SU-DHL-6 (cell line): ENCODE data around the gene FUT8.
"Not testable (repeated sequence)": the region's sequence is repeated elsewhere in the genome, so short reads cannot be mapped to it uniquely, and the experiment has no call there.

Experiments
- H2AFZ ChIP-seq: fragments of 200-600 bp; sonication (generic); 2 replicates; pipeline ENCODE4 v1.6.1; 2014; ENCODE audit warnings: low read depth, mild to moderate bottlenecking, moderate library complexity, mixed read lengths, antibody characterized with exemption, low read length; ENCODE audit not compliant: severe bottlenecking
- H3F3A ChIP-seq: fragments of 200-600 bp; shearing (Covaris generic); 2 replicates; pipeline ENCODE4 v1.6.0; 2016; ENCODE audit warnings: antibody characterized with exemption, mild to moderate bottlenecking; ENCODE audit not compliant: insufficient read depth
- H3K27ac ChIP-seq: fragments of 200-600 bp; sonication (generic); 2 replicates; pipeline ENCODE4 v1.5.1; 2016; ENCODE audit warnings: low read depth, mild to moderate bottlenecking, low read length, moderate library complexity, mixed read lengths
- H3K27me3 ChIP-seq: fragments of 200-600 bp; sonication (generic), shearing (Covaris generic); 2 replicates; pipeline ENCODE4 v1.6.0; 2014; ENCODE audit warnings: mild to moderate bottlenecking, low read length
- H3K36me3 ChIP-seq: fragments of 200-600 bp; sonication (generic); 2 replicates; pipeline ENCODE4 v1.6.1; 2014; ENCODE audit warnings: mild to moderate bottlenecking, low read length, mixed read lengths
- H3K4me2 ChIP-seq: fragments of 300-600, 200-600 bp; shearing (Covaris generic), sonication (generic); 2 replicates; pipeline ENCODE4 v1.6.0; 2014; ENCODE audit warnings: low read length, low read depth, mild to moderate bottlenecking; ENCODE audit not compliant: poor library complexity, severe bottlenecking
- H3K4me3 ChIP-seq: fragments of 200-600 bp; sonication (generic); 2 replicates; pipeline ENCODE4 v1.5.1; 2014; ENCODE audit warnings: antibody characterized with exemption, low read length, mild to moderate bottlenecking, mixed read lengths; ENCODE audit not compliant: insufficient read depth, poor library complexity, severe bottlenecking
- H3K79me2 ChIP-seq: fragments of 200-600 bp; sonication (generic); 2 replicates; pipeline ENCODE4 v1.6.1; 2014; ENCODE audit warnings: mild to moderate bottlenecking, low read length, moderate library complexity; ENCODE audit not compliant: insufficient read depth
- H3K9ac ChIP-seq: fragments of 200-600 bp; sonication (generic); 2 replicates; pipeline ENCODE4 v1.7.0; 2014; ENCODE audit warnings: mild to moderate bottlenecking, low read length
- H3K9me2 ChIP-seq: fragments of 200-600 bp; sonication (generic); replicated peaks from 2 replicates; pipeline ENCODE4 v1.6.1; 2014; ENCODE audit warnings: low read length; ENCODE audit not compliant: insufficient read depth
- H3K9me3 ChIP-seq: fragments of 200-600 bp; sonication (generic); 2 replicates; pipeline ENCODE4 v1.6.1; 2014; ENCODE audit warnings: low read length, mixed read lengths; ENCODE audit not compliant: insufficient read depth
- H4K20me1 ChIP-seq: fragments of 200-600 bp; sonication (generic); 2 replicates; pipeline ENCODE4 v1.6.1; 2014; ENCODE audit warnings: low read depth, mild to moderate bottlenecking, antibody characterized with exemption, low read length, moderate library complexity, mixed read lengths
- EZH2phosphoT487 ChIP-seq: fragments of 200-600 bp; sonication (generic), shearing (Covaris generic); conservative IDR thresholded peaks from 2 replicates; pipeline ENCODE4 v1.6.1; 2018; ENCODE audit warnings: mild to moderate bottlenecking, antibody characterized with exemption, low read length, moderate library complexity, mixed read lengths
- TF ChIP-seq, protein P1 (sequence below): fragments of 200-600 bp; sonication (generic); IDR thresholded peaks from one replicate; pipeline ENCODE4 v1.5.1; 2017; ENCODE audit warnings: antibody characterized with exemption, mild to moderate bottlenecking, low read length, moderate library complexity; ENCODE audit not compliant: insufficient read depth, poor library complexity, severe bottlenecking

Gene FUT8

DNA sequence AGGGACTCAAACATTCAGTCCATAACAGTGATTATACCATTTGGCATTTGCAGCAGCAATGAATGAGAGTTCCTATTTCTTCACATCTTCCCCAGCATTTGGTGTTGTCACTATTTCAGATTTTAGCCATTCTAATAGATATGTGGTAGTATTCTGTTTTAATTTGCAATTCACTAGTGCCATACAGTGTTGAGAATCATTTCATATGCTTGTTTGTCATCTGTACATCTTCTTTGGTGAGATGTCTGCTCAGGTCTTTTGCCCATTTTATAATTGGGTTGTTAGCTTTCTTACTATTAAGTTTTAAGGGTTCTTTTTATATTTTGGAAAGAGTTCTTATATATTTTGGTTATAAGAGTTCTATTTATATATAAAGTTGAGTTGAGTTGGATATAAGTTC, 276.5 kb downstream of the FUT8 start:
- Histone ChIP-seq H2AFZ (no peak overlapping the region), H3K79me2 (no peaks in the 10 kb centered on the region), H3K9me2 (no peaks in the 10 kb centered on the region), H4K20me1 (no peaks in the 10 kb centered on the region), H3K4me2 (no peak overlapping the region), H3K4me3 (no peak overlapping the region), H3K9me3 (no peaks in the 10 kb centered on the region), H3K27me3 (no peaks in the 10 kb centered on the region), H3K9ac (no peak overlapping the region), H3K27ac (no peak overlapping the region), H3K36me3 (peaks cover 6% of the 10 kb centered on the region; the same call in 1 of the 2 replicates), H3F3A (peaks cover 6% of the 10 kb centered on the region; the same call in 1 of the 2 replicates)
- TF ChIP-seq, protein P1, sequence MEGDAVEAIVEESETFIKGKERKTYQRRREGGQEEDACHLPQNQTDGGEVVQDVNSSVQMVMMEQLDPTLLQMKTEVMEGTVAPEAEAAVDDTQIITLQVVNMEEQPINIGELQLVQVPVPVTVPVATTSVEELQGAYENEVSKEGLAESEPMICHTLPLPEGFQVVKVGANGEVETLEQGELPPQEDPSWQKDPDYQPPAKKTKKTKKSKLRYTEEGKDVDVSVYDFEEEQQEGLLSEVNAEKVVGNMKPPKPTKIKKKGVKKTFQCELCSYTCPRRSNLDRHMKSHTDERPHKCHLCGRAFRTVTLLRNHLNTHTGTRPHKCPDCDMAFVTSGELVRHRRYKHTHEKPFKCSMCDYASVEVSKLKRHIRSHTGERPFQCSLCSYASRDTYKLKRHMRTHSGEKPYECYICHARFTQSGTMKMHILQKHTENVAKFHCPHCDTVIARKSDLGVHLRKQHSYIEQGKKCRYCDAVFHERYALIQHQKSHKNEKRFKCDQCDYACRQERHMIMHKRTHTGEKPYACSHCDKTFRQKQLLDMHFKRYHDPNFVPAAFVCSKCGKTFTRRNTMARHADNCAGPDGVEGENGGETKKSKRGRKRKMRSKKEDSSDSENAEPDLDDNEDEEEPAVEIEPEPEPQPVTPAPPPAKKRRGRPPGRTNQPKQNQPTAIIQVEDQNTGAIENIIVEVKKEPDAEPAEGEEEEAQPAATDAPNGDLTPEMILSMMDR = no peak
- no peak for TF ChIP-seq EZH2phosphoT487

DNA sequence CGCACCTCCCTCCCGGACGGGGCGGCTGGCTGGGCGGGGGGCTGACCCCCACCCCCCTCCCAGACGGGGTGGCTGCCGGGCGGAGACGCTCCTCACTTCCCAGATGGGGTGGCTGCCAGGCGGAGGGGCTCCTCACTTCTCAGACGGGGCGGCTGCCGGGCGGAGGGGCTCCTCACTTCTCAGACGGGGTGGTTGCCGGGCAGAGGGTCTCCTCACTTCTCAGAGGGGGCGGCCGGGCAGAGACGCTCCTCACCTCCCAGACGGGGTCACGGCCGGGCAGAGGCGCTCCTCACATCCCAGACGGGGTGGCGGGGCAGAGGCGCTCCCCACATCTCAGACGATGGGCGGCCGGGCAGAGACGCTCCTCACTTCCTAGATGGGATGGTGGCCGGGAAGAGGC, 280.0 kb downstream of the FUT8 start:
- not testable (repeated sequence) for H3K4me2 ChIP-seq, H3K4me3 ChIP-seq, H3F3A ChIP-seq, H3K9me3 ChIP-seq, H3K27ac ChIP-seq, H2AFZ ChIP-seq, H3K9me2 ChIP-seq, H3K27me3 ChIP-seq, H3K36me3 ChIP-seq, H3K79me2 ChIP-seq, H3K9ac ChIP-seq, H4K20me1 ChIP-seq

DNA sequence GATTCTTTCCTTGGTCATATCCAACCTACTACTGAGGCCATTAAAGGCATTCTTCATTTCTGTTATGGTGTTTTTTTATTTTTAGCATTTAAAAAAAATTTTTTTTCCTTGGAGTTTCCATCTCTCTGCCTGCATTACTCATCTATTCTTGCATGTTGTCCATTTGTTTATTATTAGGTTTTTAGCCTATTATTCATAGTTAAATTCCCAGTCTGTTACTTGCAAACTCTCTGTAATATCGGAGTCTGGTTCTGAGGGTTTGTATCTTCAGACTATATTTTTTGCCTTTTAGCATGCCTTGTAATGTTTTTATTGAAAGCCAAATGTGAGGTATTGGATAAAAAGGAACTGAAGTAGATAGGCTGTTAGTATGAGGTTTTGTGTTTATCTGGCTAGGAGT, 284.3 kb downstream of the FUT8 start:
- Histone ChIP-seq H3K9me2 (no peaks in the 10 kb centered on the region), H3K4me3 (no peak overlapping the region), H3K27me3 (no peaks in the 10 kb centered on the region), H3F3A (peaks cover 7% of the 10 kb centered on the region; the same call in 1 of the 2 replicates), H3K4me2 (no peak overlapping the region), H3K9me3 (no peaks in the 10 kb centered on the region), H3K27ac (no peak overlapping the region), H3K9ac (no peak overlapping the region), H4K20me1 (no peaks in the 10 kb centered on the region), H2AFZ (no peak overlapping the region), H3K79me2 (peaks cover 5% of the 10 kb centered on the region; the same call in 1 of the 2 replicates), H3K36me3 (peaks cover 9% of the 10 kb centered on the region; the same call in 1 of the 2 replicates)
- TF ChIP-seq, protein P1 = no peak
- no peak for TF ChIP-seq EZH2phosphoT487

DNA sequence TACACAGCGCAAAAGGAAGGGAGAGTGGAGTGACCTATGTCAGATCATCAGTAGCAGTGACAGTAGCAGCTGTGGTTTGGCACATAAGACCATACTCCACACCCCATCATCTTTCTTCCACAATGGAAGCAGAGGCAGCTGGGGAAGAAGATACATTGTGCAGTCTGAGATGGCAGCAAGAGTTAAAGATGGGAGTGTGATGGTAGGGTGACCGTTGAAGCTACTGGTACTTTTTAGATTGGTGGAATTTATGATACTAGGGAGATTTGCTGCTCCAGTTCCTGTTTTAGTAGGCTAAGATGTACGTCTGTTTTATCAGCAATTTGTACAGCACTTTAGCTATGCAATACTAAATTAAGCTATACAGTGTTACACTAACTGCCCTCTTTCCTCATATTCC, 291.0 kb downstream of the FUT8 start:
- Histone ChIP-seq H4K20me1 (no peaks in the 10 kb centered on the region), H3K9me2 (no peaks in the 10 kb centered on the region), H3K4me2 (no peak overlapping the region), H3K36me3 (peaks cover 4% of the 10 kb centered on the region; the same call in 1 of the 2 replicates), H3K27ac (no peak overlapping the region), H3K9ac (no peak overlapping the region), H3K27me3 (no peaks in the 10 kb centered on the region), H2AFZ (no peak overlapping the region), H3F3A (no peaks in the 10 kb centered on the region), H3K9me3 (no peaks in the 10 kb centered on the region), H3K79me2 (no peaks in the 10 kb centered on the region), H3K4me3 (no peak overlapping the region)
- TF ChIP-seq, protein P1 = no peak
- no peak for TF ChIP-seq EZH2phosphoT487
